Measurements from ENCODE around the gene NCAPG2. TPM values are rescaled to one million over a fixed set of nuclear protein-coding genes. Genes with fewer than 3 reads are reported as not detected.

The NCAPG2 gene
- total RNA-seq, 2 experiments from 2014 or later, result 61.8 to 111 TPM

GRCh38 chr7:158751751-158752150 lies 47.1 kb upstream of the NCAPG2 start:
- no peak for DNase-seq (ENCODE audit: low spot score)
- H3K9me3 ChIP-seq (ENCODE audit: low read length), result no peaks in the 10 kb centered on the region
- H3K27ac ChIP-seq (ENCODE audit: low read depth, low read length, poor library complexity, severe bottlenecking), result no peak overlapping the region
- BruUV-seq (replicated peaks), result no TSS peak
- no peak overlapping the region for H3K4me2 ChIP-seq (ENCODE audit: low read length)
- H3K36me3 ChIP-seq (ENCODE audit: insufficient read depth, low read length), result 0 out of 2 replicates have a peak, but pooled peaks cover 7% of the 10 kb centered on the region
- no peaks in the 10 kb centered on the region for H3K4me1 ChIP-seq (ENCODE audit: insufficient read depth, low read length, poor library complexity, severe bottlenecking)
- intact Hi-C loops (cut with micrococcal nuclease; ENCODE audit: unreplicated experiment), result no loop called here
- H3K9me2 ChIP-seq (ENCODE audit: insufficient read depth, low read length), result no peaks in the 10 kb centered on the region
- H3K4me3 ChIP-seq (ENCODE audit: low read depth, low read length, poor library complexity, severe bottlenecking), result no peak overlapping the region
- CTCF ChIA-PET (ENCODE audit: unreplicated experiment), result no interaction called here
- H3K79me2 ChIP-seq (ENCODE audit: insufficient read depth, low read depth, low read length), result no peaks in the 10 kb centered on the region
- H2AFZ ChIP-seq (ENCODE audit: low read length), result no peak overlapping the region
- POLR2A ChIA-PET, result no interaction called here
- TF ChIP-seq EZH2phosphoT487 (IDR thresholded peaks at IDR 0.05; ENCODE audit: borderline replicate concordance, low read depth, low read length), result no peak
- TF ChIP-seq CTCF (conservative IDR thresholded peaks at IDR 0.05; ENCODE audit: low read length), result no peak
- no peaks in the 10 kb centered on the region for H4K20me1 ChIP-seq (ENCODE audit: insufficient read depth, low read length)

GRCh38 chr7:158751199-158751598 lies 46.6 kb upstream of the NCAPG2 start:
- H3K4me2 ChIP-seq (ENCODE audit: low read length), result no peak overlapping the region
- H3K9me2 ChIP-seq (ENCODE audit: insufficient read depth, low read length), result no peaks in the 10 kb centered on the region
- no peaks in the 10 kb centered on the region for H3K79me2 ChIP-seq (ENCODE audit: insufficient read depth, low read depth, low read length)
- no TSS peak for BruUV-seq (replicated peaks)
- TF ChIP-seq CTCF (conservative IDR thresholded peaks at IDR 0.05; ENCODE audit: low read length) (no peak), EZH2phosphoT487 (IDR thresholded peaks at IDR 0.05; ENCODE audit: borderline replicate concordance, low read depth, low read length) (no peak)
- ChIA-PET CTCF (ENCODE audit: unreplicated experiment) (no interaction called here), POLR2A (interaction anchor here (1.0 kb wide), 1 partner anchor 20 kb away, joined by 3 read pairs; no protein-coding TSS in a partner anchor)
- H3K27ac ChIP-seq (ENCODE audit: low read depth, low read length, poor library complexity, severe bottlenecking), result no peak overlapping the region
- H3K4me1 ChIP-seq (ENCODE audit: insufficient read depth, low read length, poor library complexity, severe bottlenecking), result no peaks in the 10 kb centered on the region
- intact Hi-C loops (cut with micrococcal nuclease; ENCODE audit: unreplicated experiment), result no loop called here
- H3K4me3 ChIP-seq (ENCODE audit: low read depth, low read length, poor library complexity, severe bottlenecking), result no peak overlapping the region
- H3K36me3 ChIP-seq (ENCODE audit: insufficient read depth, low read length), result 0 out of 2 replicates have a peak, but pooled peaks cover 7% of the 10 kb centered on the region
- H4K20me1 ChIP-seq (ENCODE audit: insufficient read depth, low read length), result no peaks in the 10 kb centered on the region
- DNase-seq (ENCODE audit: low spot score), result no peak
- H2AFZ ChIP-seq (ENCODE audit: low read length), result no peak overlapping the region
- H3K9me3 ChIP-seq (ENCODE audit: low read length), result no peaks in the 10 kb centered on the region

- 0 out of 2 replicates have a peak, but pooled peaks cover 7% of the 10 kb centered on the region for H3K36me3 ChIP-seq (ENCODE audit: insufficient read depth, low read length)
- no peaks in the 10 kb centered on the region for H3K4me1 ChIP-seq (ENCODE audit: insufficient read depth, low read length, poor library complexity, severe bottlenecking)
- no peak for DNase-seq (ENCODE audit: low spot score)
- ChIA-PET CTCF (ENCODE audit: unreplicated experiment) (no interaction called here), POLR2A (interaction anchor here (1.0 kb wide), 1 partner anchor 20 kb away, joined by 3 read pairs; no protein-coding TSS in a partner anchor)
- H4K20me1 ChIP-seq (ENCODE audit: insufficient read depth, low read length), result no peaks in the 10 kb centered on the region
- intact Hi-C loops (cut with micrococcal nuclease; ENCODE audit: unreplicated experiment), result no loop called here
- no peaks in the 10 kb centered on the region for H3K79me2 ChIP-seq (ENCODE audit: insufficient read depth, low read depth, low read length)
- H3K9me2 ChIP-seq (ENCODE audit: insufficient read depth, low read length), result no peaks in the 10 kb centered on the region
- H2AFZ ChIP-seq (ENCODE audit: low read length), result no peak overlapping the region
- no TSS peak for BruUV-seq (replicated peaks)
- no peak overlapping the region for H3K27ac ChIP-seq (ENCODE audit: low read depth, low read length, poor library complexity, severe bottlenecking)
- no peak overlapping the region for H3K4me2 ChIP-seq (ENCODE audit: low read length)
- no peaks in the 10 kb centered on the region for H3K9me3 ChIP-seq (ENCODE audit: low read length)
- no peak overlapping the region for H3K4me3 ChIP-seq (ENCODE audit: low read depth, low read length, poor library complexity, severe bottlenecking)
- TF ChIP-seq CTCF (conservative IDR thresholded peaks at IDR 0.05; ENCODE audit: low read length) (no peak), EZH2phosphoT487 (IDR thresholded peaks at IDR 0.05; ENCODE audit: borderline replicate concordance, low read depth, low read length) (no peak)
Observed at GRCh38 chr7:158750702-158751101, 46.1 kb upstream of the NCAPG2 start.
